Stimulated activated effector memory CD8-positive, alpha-beta T cell treated with anti-CD3 and anti-CD28 coated beads, Interleukin-12 subunit alpha, Interleukin-12 subunit beta, amount 100 ng/mL, for 72 hours (primary cell): ENCODE data around the gene PLPP1.
A peak's percentile ranks its signal among the peaks of the same experiment; 100 is the strongest.

Source experiments
- ATAC-seq: fragments of 150-1000 bp; cut with Tn5 transposase; 2 replicates; pipeline ENCODE4 v1.10.0; 2021
- DNase-seq, 2 donors: peaks; one replicate each; pipeline ENCODE4 v3.0.0; 2021 to 2022; ENCODE audit warnings: low spot score in 2 of 2
- H3K27ac Mint-ChIP-seq: one replicate; pipeline ENCODE4 v1.8.0; 2022; ENCODE audit warnings: mild to moderate bottlenecking, mixed read lengths
- H3K36me3 Mint-ChIP-seq: one replicate; pipeline ENCODE4 v1.8.0; 2022; ENCODE audit warnings: mild to moderate bottlenecking, mixed read lengths
- H3K4me1 Mint-ChIP-seq: one replicate; pipeline ENCODE4 v1.8.0; 2022; ENCODE audit warnings: mixed read lengths
- H3K4me3 Mint-ChIP-seq: one replicate; pipeline ENCODE4 v1.8.0; 2022; ENCODE audit warnings: mild to moderate bottlenecking, mixed read lengths
- H3K9me3 Mint-ChIP-seq: one replicate; pipeline ENCODE4 v1.8.0; 2022; ENCODE audit warnings: mixed read lengths

The PLPP1 gene

GRCh38 chr5:55427157-55427556 lies 107.6 kb downstream of the PLPP1 start:
- no peak overlapping the region for H3K27ac Mint-ChIP-seq
- H3K4me1 Mint-ChIP-seq: peaks cover 7% of the 10 kb centered on the region
- H3K9me3 Mint-ChIP-seq: peaks cover 23% of the 10 kb centered on the region
- peaks cover 80% of the 10 kb centered on the region for H3K36me3 Mint-ChIP-seq
- no peak for DNase-seq
- ATAC-seq: no peak
- no peak overlapping the region for H3K4me3 Mint-ChIP-seq

- peaks cover 21% of the 10 kb centered on the region for H3K9me3 Mint-ChIP-seq
- DNase-seq: no peak
- ATAC-seq: no peak
- H3K27ac Mint-ChIP-seq: no peak overlapping the region
- H3K4me3 Mint-ChIP-seq: no peak overlapping the region
- peaks cover 10% of the 10 kb centered on the region for H3K4me1 Mint-ChIP-seq
- peaks cover 82% of the 10 kb centered on the region for H3K36me3 Mint-ChIP-seq
Measured at GRCh38 chr5:55426455-55426854, 108.3 kb downstream of the PLPP1 start.

DNA sequence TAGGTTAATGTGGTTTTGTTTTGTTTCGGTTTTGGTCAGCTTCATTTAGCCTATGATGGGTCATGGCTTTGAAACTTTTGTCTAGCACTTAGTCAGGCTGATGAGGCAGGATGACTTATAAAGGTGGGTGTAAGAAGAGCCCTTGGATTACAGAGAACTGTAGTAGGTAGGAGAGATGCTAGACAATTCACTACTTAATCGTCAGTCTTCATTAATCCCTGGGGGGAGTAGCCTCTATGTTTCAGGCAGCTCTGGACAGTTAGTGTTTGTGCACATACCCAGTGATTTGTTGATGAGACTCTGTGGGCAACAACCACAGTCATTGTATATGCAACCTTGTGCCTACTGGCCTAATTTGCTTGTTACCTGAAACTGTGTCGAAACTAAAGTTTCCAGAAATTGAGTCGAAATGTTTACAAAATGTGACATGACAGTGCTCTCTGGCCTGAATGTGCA lies 113.7 kb downstream of the PLPP1 start:
- DNase-seq (peak; percentile 20 to 68), ATAC-seq (peak; percentile 99)
- peaks cover 28% of the 10 kb centered on the region for H3K4me1 Mint-ChIP-seq
- peaks cover 89% of the 10 kb centered on the region for H3K36me3 Mint-ChIP-seq
- peak overlapping the region; percentile 3 for H3K27ac Mint-ChIP-seq
- no peaks in the 10 kb centered on the region for H3K9me3 Mint-ChIP-seq
- peak overlapping the region; percentile 15 for H3K4me3 Mint-ChIP-seq

GRCh38 chr5:55418994-55419968 lies 115.5 kb downstream of the PLPP1 start:
- Mint-ChIP-seq H3K36me3 (peaks cover 89% of the 10 kb centered on the region), H3K27ac (no peak overlapping the region), H3K4me3 (no peak overlapping the region), H3K4me1 (peaks cover 33% of the 10 kb centered on the region), H3K9me3 (no peaks in the 10 kb centered on the region)
- ATAC-seq: no peak
- DNase-seq: no peak

DNA sequence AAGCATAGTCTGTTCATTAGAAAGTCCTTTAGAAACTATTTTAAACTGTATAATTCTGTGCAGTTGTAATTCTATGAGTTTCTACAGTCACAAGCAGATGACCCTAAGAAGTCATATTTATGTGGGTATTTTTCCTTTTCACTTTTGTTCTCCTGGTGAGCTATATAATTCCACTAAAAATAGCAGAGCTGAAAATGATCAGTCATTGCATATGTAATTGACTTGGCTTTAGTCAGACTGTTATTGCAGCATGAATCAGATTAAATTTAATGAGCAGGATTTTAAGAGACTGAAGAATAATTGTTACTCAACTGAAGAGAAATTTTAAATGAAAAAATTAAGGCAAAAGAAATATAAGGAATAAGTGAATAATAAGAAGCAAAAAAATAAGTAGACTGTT lies 118.5 kb downstream of the PLPP1 start:
- no peak for DNase-seq
- H3K36me3 Mint-ChIP-seq: peaks cover 90% of the 10 kb centered on the region
- no peak for ATAC-seq
- peaks cover 22% of the 10 kb centered on the region for H3K4me1 Mint-ChIP-seq
- no peak overlapping the region for H3K27ac Mint-ChIP-seq
- H3K9me3 Mint-ChIP-seq: no peaks in the 10 kb centered on the region
- no peak overlapping the region for H3K4me3 Mint-ChIP-seq

DNA sequence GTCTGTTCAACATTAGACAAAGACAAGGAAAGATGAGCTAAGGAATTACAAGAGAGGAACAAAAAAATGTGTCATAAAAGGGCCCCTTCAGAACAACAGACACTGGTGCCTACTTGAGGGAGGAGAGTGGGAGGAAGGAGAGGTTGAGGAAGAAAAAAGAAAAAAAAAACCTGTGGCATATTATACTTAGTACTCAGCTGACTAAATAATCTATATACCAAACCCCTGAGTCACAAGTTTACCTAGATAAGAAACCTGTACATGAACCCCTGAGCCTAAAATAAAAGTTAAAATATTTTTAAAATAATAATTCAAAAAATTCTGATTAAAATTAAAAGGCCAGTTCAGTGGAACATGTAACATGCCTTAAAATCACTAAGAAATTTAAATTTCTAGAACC lies 119.7 kb downstream of the PLPP1 start:
- Mint-ChIP-seq H3K4me3 (no peak overlapping the region), H3K4me1 (peaks cover 13% of the 10 kb centered on the region), H3K9me3 (no peaks in the 10 kb centered on the region), H3K36me3 (peaks cover 90% of the 10 kb centered on the region), H3K27ac (no peak overlapping the region)
- no peak for DNase-seq
- ATAC-seq: no peak

GRCh38 chr5:55413644-55414043 lies 121.1 kb downstream of the PLPP1 start:
- H3K27ac Mint-ChIP-seq: no peak overlapping the region
- peaks cover 6% of the 10 kb centered on the region for H3K4me1 Mint-ChIP-seq
- peaks cover 94% of the 10 kb centered on the region for H3K36me3 Mint-ChIP-seq
- no peak overlapping the region for H3K4me3 Mint-ChIP-seq
- no peaks in the 10 kb centered on the region for H3K9me3 Mint-ChIP-seq
- ATAC-seq: no peak
- no peak for DNase-seq

DNA sequence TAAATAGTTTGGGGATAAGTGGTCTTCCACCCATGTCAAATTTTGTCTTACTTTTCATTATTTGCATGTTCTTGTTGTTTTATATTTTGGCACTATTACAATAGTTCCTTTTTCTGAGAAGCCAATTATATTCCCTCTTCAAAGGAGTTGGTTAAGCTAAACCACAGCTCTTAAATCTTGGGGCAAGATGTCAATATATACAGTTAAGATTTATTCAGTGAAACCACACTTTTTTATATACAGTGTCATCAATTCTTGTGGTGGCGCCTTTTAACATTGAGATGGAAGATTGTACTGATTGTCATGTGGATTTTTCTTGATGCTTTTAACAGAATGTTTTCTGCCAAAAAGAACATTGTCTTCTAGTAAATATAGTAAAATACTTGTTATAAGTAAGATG lies 122.9 kb downstream of the PLPP1 start:
- Mint-ChIP-seq H3K4me3 (no peak overlapping the region), H3K27ac (no peak overlapping the region), H3K9me3 (no peaks in the 10 kb centered on the region), H3K36me3 (peaks cover 88% of the 10 kb centered on the region), H3K4me1 (peaks cover 6% of the 10 kb centered on the region)
- ATAC-seq (no peak), DNase-seq (no peak)

DNA sequence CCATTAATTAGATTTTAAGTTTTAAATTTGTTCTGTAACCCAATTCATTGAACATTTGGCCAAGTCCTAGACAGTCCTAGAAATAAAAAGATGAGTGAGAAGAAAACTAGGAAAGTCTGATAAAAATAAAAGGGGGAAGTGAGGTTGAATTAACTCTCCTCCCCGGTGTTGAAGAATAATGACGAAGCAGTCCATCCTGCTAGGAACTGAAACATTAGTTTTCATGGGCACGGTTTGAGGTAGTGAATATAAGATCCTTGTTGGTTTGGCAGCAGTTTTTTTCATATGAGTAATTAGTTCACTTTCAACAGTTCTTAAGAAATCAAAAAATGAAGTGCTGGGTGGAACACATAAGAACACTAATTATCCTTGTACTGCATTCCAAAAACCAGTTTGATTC lies 123.9 kb downstream of the PLPP1 start:
- H3K36me3 Mint-ChIP-seq: peaks cover 84% of the 10 kb centered on the region

DNA sequence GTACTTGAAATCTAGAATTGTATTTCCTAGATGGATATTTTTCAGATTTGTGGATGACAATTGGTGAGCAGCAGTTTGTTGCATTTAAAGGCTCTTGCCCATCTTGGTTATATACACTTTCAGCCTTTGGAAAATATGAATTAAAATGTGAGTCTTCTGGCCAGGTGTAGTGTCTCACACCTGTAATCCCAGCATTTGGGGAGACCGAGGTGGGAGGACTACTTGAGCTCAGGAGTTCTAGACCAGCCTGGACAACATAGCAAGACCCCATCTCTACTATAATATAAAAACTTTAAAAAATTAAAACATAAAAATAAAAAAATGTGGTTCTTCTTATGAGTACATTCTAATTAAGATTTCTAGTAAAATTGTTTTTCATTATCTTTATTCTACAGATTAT lies 125.0 kb downstream of the PLPP1 start:
- ATAC-seq: no peak
- no peaks in the 10 kb centered on the region for H3K9me3 Mint-ChIP-seq
- H3K4me3 Mint-ChIP-seq: no peak overlapping the region
- no peak overlapping the region for H3K27ac Mint-ChIP-seq
- peaks cover 84% of the 10 kb centered on the region for H3K36me3 Mint-ChIP-seq
- DNase-seq: no peak
- H3K4me1 Mint-ChIP-seq: peaks cover 1% of the 10 kb centered on the region

More for the DNA sequence above, 123.9 kb downstream of the PLPP1 start:
- ATAC-seq (no peak), DNase-seq (no peak)
- Mint-ChIP-seq H3K9me3 (no peaks in the 10 kb centered on the region), H3K4me3 (no peak overlapping the region), H3K27ac (no peak overlapping the region), H3K4me1 (peaks cover 6% of the 10 kb centered on the region)

DNA sequence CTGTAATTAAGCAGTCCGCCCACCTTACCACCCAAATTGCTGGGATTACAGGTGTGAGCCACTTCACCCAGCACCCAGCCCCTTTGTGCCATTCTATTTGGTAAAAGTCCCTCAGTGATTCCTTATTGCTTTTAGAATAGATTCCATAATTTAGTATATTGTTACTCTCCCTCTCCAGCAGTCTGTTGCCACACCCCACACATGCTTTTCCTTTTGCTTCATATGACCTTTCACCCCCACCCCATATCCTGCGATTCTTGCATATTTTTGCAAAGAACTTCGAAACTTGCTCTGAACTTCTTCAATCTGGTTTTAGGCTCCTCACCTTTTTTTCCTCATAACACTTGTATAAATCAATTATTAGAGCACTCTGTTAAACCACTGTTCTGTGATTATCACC lies 126.8 kb downstream of the PLPP1 start:
- H3K36me3 Mint-ChIP-seq: peaks cover 84% of the 10 kb centered on the region
- no peaks in the 10 kb centered on the region for H3K4me1 Mint-ChIP-seq
- no peak for DNase-seq
- ATAC-seq: no peak
- no peak overlapping the region for H3K27ac Mint-ChIP-seq
- H3K4me3 Mint-ChIP-seq: no peak overlapping the region
- H3K9me3 Mint-ChIP-seq: no peaks in the 10 kb centered on the region

DNA sequence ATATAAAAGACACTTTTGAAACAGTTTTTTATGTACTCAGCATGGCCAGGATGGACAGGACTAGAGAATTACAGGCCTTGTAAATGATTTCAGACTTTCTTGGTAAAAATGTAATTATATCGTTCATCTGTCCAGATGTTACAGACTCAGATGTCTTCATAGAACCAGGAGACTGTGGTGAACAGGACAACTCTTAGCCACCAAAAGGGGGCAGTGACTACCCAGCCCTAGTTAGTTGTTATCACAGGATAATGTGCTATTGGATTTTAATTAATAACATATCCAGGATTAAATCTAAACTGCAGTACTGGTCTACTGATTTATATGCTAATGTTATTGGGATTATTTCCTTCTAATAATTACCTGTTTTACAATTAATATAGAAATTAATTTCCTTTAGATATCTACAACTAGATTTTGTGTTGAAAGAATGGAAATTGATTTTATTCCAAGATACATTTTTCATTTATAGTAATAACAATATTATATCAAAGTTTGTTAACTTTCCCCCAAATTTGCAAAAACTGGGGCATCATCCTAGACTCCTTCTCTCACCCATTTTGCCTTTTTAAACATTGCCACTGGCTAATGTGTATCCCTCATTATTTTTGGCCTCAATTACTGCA lies 127.6 kb downstream of the PLPP1 start:
- Mint-ChIP-seq H3K27ac (no peak overlapping the region), H3K36me3 (peaks cover 91% of the 10 kb centered on the region), H3K4me3 (no peak overlapping the region), H3K4me1 (no peaks in the 10 kb centered on the region), H3K9me3 (no peaks in the 10 kb centered on the region)
- ATAC-seq (no peak), DNase-seq (no peak)

- no peak overlapping the region for H3K27ac Mint-ChIP-seq
- peaks cover 90% of the 10 kb centered on the region for H3K36me3 Mint-ChIP-seq
- DNase-seq (no peak), ATAC-seq (no peak)
- no peak overlapping the region for H3K4me3 Mint-ChIP-seq
- no peaks in the 10 kb centered on the region for H3K4me1 Mint-ChIP-seq
- no peaks in the 10 kb centered on the region for H3K9me3 Mint-ChIP-seq
Measured at GRCh38 chr5:55406292-55406691, 128.5 kb downstream of the PLPP1 start.

GRCh38 chr5:55402199-55402598 lies 132.6 kb downstream of the PLPP1 start:
- no peak overlapping the region for H3K27ac Mint-ChIP-seq
- no peak for ATAC-seq
- no peak for DNase-seq
- no peaks in the 10 kb centered on the region for H3K4me1 Mint-ChIP-seq
- no peak overlapping the region for H3K4me3 Mint-ChIP-seq
- H3K9me3 Mint-ChIP-seq: no peaks in the 10 kb centered on the region
- peaks cover 92% of the 10 kb centered on the region for H3K36me3 Mint-ChIP-seq

DNA sequence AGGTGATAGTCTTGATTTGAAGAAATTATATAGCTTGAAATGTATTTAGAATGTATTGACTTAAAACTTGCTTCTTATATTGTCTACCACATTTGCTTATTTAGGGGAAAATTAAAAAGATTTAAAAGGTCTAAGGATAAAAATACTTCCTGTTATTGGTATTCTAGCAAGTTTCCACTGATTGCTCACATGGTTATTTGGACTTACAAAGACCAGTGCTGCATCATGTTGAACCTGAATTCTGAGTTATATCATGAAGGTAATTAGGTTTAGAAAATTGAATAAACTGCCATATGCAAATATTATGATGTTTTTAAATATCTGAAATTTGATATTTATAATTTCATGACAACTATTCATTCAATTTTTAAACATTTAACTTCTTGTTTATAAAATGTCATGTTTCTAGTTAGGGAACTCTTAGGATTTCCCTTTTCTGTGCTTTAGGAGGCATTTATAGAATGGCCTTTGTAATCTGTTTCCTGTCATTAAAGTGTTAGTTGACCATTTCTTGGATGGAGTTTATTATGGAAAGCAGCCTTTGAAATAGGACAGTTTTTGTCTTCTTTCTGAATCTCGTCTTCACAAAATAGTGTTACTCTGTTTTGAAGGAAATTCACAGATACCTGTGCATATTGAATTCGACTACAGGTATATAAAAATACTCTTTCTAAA lies 141.1 kb downstream of the PLPP1 start:
- peaks cover 80% of the 10 kb centered on the region for H3K36me3 Mint-ChIP-seq
- no peak overlapping the region for H3K4me3 Mint-ChIP-seq
- peaks cover 3% of the 10 kb centered on the region for H3K9me3 Mint-ChIP-seq
- peaks cover 5% of the 10 kb centered on the region for H3K4me1 Mint-ChIP-seq
- peak overlapping the region; percentile 78 for H3K27ac Mint-ChIP-seq
- DNase-seq (no peak), ATAC-seq (no peak)
